ENCODE data around the gene HLA-E.
"Not testable (repeated sequence)": the region's sequence is repeated elsewhere in the genome, so short reads cannot be mapped to it uniquely, and the experiment has no call there.

GRCh38 chr6:30491291-30491953 lies 2.1 kb downstream of the HLA-E start:
- not testable (repeated sequence) for TF ChIP-seq CTCF (IDR thresholded peaks at IDR 0.05; ENCODE audit: insufficient read depth, low read length, poor library complexity, severe bottlenecking); EZH2phosphoT487 (conservative IDR thresholded peaks at IDR 0.05; ENCODE audit: low read length)

Measured in SU-DHL-6 (cell line).